ENCODE data around the gene IQGAP3. TPM values are rescaled to one million over a fixed set of nuclear protein-coding genes. Genes with fewer than 3 reads are reported as not detected.
A peak's percentile ranks its signal among the peaks of the same experiment; 100 is the strongest.

The IQGAP3 gene
- total RNA-seq, 2 donors from 2014 or later, result 13.6 to 22.5 TPM

DNA sequence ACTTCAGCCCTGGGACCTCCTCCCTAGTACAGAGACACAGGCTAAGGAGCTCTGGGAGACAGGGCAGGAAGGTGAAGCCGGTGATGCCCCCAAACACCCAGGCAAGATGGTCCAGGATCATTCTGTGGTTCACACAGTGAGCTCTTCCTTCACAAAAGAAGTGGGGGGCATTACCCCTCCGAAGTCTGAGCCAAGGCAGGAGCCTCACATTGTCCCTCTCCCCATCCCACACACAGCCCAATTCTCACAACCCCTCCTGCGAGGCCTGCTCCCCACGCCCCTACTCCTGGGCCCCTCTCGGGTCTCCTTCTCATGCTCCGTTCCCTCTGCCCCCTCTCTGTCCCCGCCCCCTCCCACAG is 82.5 kb downstream of the IQGAP3 start:
- DNase-seq (no peak), ATAC-seq (replicated peaks in 1 of 2) (no peak)
- peak overlapping the region; percentile 81 to 85 for H3K4me3 Mint-ChIP-seq
- H3K36me3 Mint-ChIP-seq (ENCODE audit: insufficient read depth in 2 of 2), result peaks cover 2 to 6% of the 10 kb centered on the region in 2 donors
- H3K27ac Mint-ChIP-seq, result peak overlapping the region; percentile 71
- peaks cover 90% of the 10 kb centered on the region for H3K4me1 Mint-ChIP-seq (ENCODE audit: low read depth)
- H3K27me3 Mint-ChIP-seq (ENCODE audit: low read depth), result no peaks in the 10 kb centered on the region
- H3K9me3 Mint-ChIP-seq, result peaks cover 0 to 2% of the 10 kb centered on the region in 2 donors

DNA sequence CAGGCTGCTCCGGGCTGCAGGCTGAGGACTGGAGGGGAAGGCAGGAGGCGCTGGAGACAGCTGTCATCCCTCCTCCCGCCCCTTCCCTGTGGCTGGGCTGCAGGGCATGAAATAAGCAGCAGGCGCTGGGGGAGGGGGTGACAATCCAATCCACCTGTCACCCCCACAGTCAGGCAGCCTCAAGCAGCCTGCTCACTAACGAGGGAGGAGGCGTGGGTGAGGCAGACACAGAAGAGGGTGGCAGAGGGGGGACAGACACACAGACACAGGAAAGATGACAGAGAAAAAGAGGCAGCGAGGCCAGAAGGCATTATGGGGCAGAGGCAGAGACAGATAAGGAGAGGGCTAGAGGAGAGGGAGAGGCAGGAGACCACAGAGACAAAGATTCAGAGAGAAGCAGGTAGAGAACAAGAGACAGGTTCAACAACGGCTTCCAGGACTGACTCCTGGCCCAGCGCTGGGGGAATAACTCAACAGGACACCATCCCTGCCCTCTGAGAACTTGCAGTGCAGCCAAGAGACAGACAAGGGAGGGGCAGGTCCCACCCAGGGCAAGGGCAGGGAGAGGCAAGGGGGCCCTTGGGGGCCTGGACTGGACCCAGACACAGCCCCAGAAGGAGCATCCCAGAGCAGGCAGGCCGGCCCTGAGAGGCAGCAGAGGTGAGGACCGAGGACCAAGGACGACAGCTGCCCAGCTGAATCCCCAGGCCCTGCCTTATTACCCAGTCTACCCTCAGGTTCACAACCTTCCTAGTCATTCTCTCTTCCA is 83.0 kb downstream of the IQGAP3 start:
- DNase-seq (peak; percentile 49 to 53), ATAC-seq (replicated peaks in 1 of 2) (peak; percentile 16 to 19)
- Mint-ChIP-seq H3K9me3 (peaks cover 0 to 2% of the 10 kb centered on the region in 2 donors), H3K27me3 (ENCODE audit: low read depth) (no peaks in the 10 kb centered on the region), H3K4me1 (ENCODE audit: low read depth) (peaks cover 93% of the 10 kb centered on the region), H3K27ac (peak overlapping the region; percentile 71), H3K4me3 (peak overlapping the region; percentile 81 to 85), H3K36me3 (ENCODE audit: insufficient read depth in 2 of 2) (peaks cover 2 to 6% of the 10 kb centered on the region in 2 donors)

DNA sequence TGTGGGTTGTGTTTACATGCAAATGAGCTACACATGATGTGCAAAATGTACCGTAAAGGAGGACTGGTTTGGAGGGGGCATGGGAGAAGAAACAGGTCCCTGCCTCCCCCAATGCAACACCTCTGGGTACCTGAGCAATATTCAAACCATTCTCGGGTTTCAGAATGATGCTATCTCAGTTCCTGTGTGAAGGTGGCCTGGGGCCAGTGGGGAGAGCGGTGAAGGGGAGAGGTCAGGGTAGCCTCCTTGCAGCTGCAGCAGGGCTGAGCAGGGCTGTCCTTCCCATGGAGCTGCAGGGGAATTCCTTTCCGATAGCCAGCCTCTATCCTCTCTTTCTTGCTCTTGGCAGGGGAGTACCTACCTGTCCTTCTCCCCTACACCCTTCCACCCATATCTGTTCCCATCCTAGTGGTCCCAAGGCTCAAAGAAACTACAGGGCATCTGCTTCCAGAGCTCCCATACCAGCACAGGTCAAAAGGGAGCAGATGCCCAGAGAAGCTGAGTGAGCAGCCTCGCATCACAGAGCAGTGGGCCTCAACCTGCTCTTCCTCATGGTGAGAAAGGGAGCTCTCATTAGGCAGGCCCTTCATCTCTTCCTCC is 83.7 kb downstream of the IQGAP3 start:
- H3K4me3 Mint-ChIP-seq, result peak overlapping the region; percentile 81 to 85
- peaks cover 93% of the 10 kb centered on the region for H3K4me1 Mint-ChIP-seq (ENCODE audit: low read depth)
- peaks cover 2 to 6% of the 10 kb centered on the region in 2 donors for H3K36me3 Mint-ChIP-seq (ENCODE audit: insufficient read depth in 2 of 2)
- peak; percentile 79 to 80 for ATAC-seq (replicated peaks in 1 of 2)
- H3K27ac Mint-ChIP-seq, result peak overlapping the region; percentile 27
- H3K9me3 Mint-ChIP-seq, result peaks cover 0 to 2% of the 10 kb centered on the region in 2 donors
- DNase-seq, result peak; percentile 77 to 79
- no peaks in the 10 kb centered on the region for H3K27me3 Mint-ChIP-seq (ENCODE audit: low read depth)

DNA sequence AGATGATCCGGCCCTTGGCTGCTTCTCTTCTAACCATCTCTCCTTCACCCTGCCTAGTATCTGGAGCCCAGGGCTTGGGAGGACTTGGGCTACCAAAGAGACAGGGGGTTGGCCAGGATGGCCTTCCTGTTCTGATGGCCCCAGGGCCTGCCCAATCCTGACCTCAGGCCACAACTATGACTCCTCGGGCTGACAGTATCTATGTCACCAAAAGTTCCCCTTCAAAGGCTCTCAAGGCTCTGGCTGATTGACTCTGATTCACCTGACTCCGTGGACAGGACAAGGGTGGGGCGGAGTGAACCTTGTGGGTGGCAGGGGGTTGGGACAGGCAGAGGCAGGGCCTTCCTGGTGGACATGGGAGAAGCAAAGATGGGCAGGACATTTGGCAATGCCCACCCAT is 84.5 kb downstream of the IQGAP3 start:
- peak overlapping the region; percentile 81 to 85 for H3K4me3 Mint-ChIP-seq
- H3K9me3 Mint-ChIP-seq, result peaks cover 0 to 2% of the 10 kb centered on the region in 2 donors
- peaks cover 93% of the 10 kb centered on the region for H3K4me1 Mint-ChIP-seq (ENCODE audit: low read depth)
- peak; percentile 77 to 78 for DNase-seq
- H3K27ac Mint-ChIP-seq, result peak overlapping the region; percentile 89
- H3K27me3 Mint-ChIP-seq (ENCODE audit: low read depth), result no peaks in the 10 kb centered on the region
- H3K36me3 Mint-ChIP-seq (ENCODE audit: insufficient read depth in 2 of 2), result peaks cover 2 to 6% of the 10 kb centered on the region in 2 donors
- ATAC-seq (replicated peaks in 1 of 2), result peak; percentile 82 to 85

GRCh38 chr1:156486421-156487344 is 85.7 kb downstream of the IQGAP3 start:
- DNase-seq, result no peak
- H3K27me3 Mint-ChIP-seq (ENCODE audit: low read depth), result no peaks in the 10 kb centered on the region

DNA sequence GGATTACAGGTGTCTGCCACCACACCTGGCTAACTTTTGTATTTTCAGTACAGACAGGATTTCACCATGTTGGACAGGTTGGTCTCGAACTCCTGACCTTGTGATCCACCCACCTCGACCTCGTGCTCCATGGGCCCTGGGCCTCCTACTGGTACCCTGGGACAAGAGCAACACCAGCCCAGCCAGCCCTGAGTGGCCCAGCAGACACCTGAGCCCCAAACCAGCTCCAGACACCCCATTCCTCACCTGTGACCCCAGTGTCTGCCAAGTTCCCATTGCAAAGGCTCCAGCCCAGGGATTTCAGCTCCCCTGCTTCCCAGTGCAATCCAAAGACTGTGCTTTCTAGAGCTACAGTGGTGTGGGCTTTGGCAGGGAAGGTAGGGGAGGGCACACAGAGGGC is 86.4 kb downstream of the IQGAP3 start:
- Mint-ChIP-seq H3K4me3 (no peak overlapping the region), H3K27ac (peak overlapping the region; percentile 4), H3K4me1 (ENCODE audit: low read depth) (peaks cover 93% of the 10 kb centered on the region), H3K36me3 (ENCODE audit: insufficient read depth in 2 of 2) (peaks cover 5 to 13% of the 10 kb centered on the region in 2 donors), H3K27me3 (ENCODE audit: low read depth) (no peaks in the 10 kb centered on the region), H3K9me3 (peaks cover 0 to 2% of the 10 kb centered on the region in 2 donors)
- ATAC-seq (replicated peaks in 1 of 2) (no peak), DNase-seq (no peak)

More at GRCh38 chr1:156486421-156487344, 85.7 kb downstream of the IQGAP3 start:
- Mint-ChIP-seq H3K9me3 (peaks cover 0 to 2% of the 10 kb centered on the region in 2 donors), H3K4me3 (peak overlapping the region; percentile 81 to 85), H3K27ac (peak overlapping the region; percentile 85), H3K4me1 (ENCODE audit: low read depth) (peaks cover 93% of the 10 kb centered on the region), H3K36me3 (ENCODE audit: insufficient read depth in 2 of 2) (peaks cover 5 to 8% of the 10 kb centered on the region in 2 donors)
- ATAC-seq (replicated peaks in 1 of 2), result no peak

DNA sequence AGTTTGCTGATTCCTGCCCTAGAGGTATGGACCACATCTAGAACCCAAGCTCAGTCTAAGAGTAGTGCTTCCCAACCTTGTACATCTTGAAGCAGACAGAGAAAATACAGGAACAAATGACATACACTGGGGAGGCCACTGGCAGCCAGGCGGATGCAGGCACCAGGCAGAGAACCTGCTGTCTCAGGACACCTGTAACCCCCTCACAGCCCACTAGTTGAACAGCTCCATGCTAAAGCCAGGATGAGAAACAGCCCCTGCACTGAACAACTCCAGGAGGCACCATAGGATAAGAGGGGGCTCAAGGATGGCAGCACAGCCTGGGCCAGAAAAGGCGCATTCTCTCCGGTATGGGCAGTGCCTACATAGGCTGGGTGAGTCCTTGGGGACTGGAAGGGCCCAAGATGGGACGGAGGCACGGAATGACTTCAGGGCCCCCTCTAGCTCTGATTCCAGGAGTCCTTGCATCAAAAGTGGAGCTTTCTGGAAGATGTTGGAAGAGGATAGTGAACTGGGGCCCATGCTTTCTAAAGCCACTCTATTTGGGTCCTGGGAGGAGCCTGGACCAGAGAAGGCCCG is 87.8 kb downstream of the IQGAP3 start:
- Mint-ChIP-seq H3K27me3 (ENCODE audit: low read depth) (no peaks in the 10 kb centered on the region), H3K9me3 (peaks cover 0 to 2% of the 10 kb centered on the region in 2 donors), H3K27ac (no peak overlapping the region), H3K36me3 (ENCODE audit: insufficient read depth in 2 of 2) (peaks cover 8 to 22% of the 10 kb centered on the region in 2 donors), H3K4me1 (ENCODE audit: low read depth) (peaks cover 88% of the 10 kb centered on the region), H3K4me3 (no peak overlapping the region)
- ATAC-seq (replicated peaks in 1 of 2) (no peak), DNase-seq (no peak)

GRCh38 chr1:156483397-156483796 is 89.0 kb downstream of the IQGAP3 start:
- Mint-ChIP-seq H3K27me3 (ENCODE audit: low read depth) (no peaks in the 10 kb centered on the region), H3K4me3 (no peak overlapping the region), H3K36me3 (ENCODE audit: insufficient read depth in 2 of 2) (peaks cover 12 to 32% of the 10 kb centered on the region in 2 donors), H3K4me1 (ENCODE audit: low read depth) (peaks cover 77% of the 10 kb centered on the region), H3K27ac (no peak overlapping the region), H3K9me3 (peaks cover 0 to 2% of the 10 kb centered on the region in 2 donors)
- ATAC-seq (replicated peaks in 1 of 2) (no peak), DNase-seq (no peak)

GRCh38 chr1:156482276-156482675 is 90.1 kb downstream of the IQGAP3 start:
- Mint-ChIP-seq H3K4me1 (ENCODE audit: low read depth) (peaks cover 74% of the 10 kb centered on the region), H3K4me3 (peak overlapping the region; percentile 62 to 74), H3K36me3 (ENCODE audit: insufficient read depth in 2 of 2) (peaks cover 12 to 37% of the 10 kb centered on the region in 2 donors)

DNA sequence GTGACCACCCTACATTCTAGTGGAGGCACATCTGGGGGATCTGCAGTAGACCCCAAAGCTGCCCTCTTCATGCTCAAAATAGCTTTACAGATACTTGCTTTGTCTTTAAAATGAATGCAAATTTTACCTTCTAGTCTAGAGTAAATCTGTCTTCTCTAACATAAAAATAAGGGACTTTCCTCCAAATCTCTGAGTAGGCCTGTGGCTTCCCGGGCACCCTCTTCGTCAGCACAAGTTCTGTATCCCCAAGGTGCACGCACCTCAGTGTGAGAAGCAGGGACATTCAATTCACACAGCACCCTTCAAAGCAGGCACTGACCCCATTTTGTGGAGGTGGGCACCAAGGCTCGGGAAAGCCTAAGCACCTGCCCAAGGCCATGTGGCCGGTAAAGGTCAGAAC is 90.8 kb downstream of the IQGAP3 start:
- H3K4me3 Mint-ChIP-seq, result peak overlapping the region; percentile 62 to 74
- H3K27ac Mint-ChIP-seq, result peak overlapping the region; percentile 86
- H3K27me3 Mint-ChIP-seq (ENCODE audit: low read depth), result no peaks in the 10 kb centered on the region
- H3K36me3 Mint-ChIP-seq (ENCODE audit: insufficient read depth in 2 of 2), result peaks cover 14 to 39% of the 10 kb centered on the region in 2 donors
- DNase-seq, result peak; percentile 59 to 64
- H3K9me3 Mint-ChIP-seq, result peaks cover 0 to 2% of the 10 kb centered on the region in 2 donors
- H3K4me1 Mint-ChIP-seq (ENCODE audit: low read depth), result peaks cover 74% of the 10 kb centered on the region
- peak; percentile 65 to 69 for ATAC-seq (replicated peaks in 1 of 2)

More at GRCh38 chr1:156482276-156482675, 90.1 kb downstream of the IQGAP3 start:
- Mint-ChIP-seq H3K9me3 (peaks cover 0 to 2% of the 10 kb centered on the region in 2 donors), H3K27me3 (ENCODE audit: low read depth) (no peaks in the 10 kb centered on the region), H3K27ac (no peak overlapping the region)
- no peak for ATAC-seq (replicated peaks in 1 of 2)
- no peak for DNase-seq

GRCh38 chr1:156480411-156481192 is 91.8 kb downstream of the IQGAP3 start:
- peaks cover 76% of the 10 kb centered on the region for H3K4me1 Mint-ChIP-seq (ENCODE audit: low read depth)
- DNase-seq, result peak; percentile 83 to 86
- H3K4me3 Mint-ChIP-seq, result peak overlapping the region; percentile 62 to 74
- H3K27ac Mint-ChIP-seq, result peak overlapping the region; percentile 97
- H3K27me3 Mint-ChIP-seq (ENCODE audit: low read depth), result no peaks in the 10 kb centered on the region
- H3K9me3 Mint-ChIP-seq, result no peaks in the 10 kb centered on the region
- H3K36me3 Mint-ChIP-seq (ENCODE audit: insufficient read depth in 2 of 2), result peaks cover 15 to 39% of the 10 kb centered on the region in 2 donors
- ATAC-seq (replicated peaks in 1 of 2), result peak; percentile 72 to 75

DNA sequence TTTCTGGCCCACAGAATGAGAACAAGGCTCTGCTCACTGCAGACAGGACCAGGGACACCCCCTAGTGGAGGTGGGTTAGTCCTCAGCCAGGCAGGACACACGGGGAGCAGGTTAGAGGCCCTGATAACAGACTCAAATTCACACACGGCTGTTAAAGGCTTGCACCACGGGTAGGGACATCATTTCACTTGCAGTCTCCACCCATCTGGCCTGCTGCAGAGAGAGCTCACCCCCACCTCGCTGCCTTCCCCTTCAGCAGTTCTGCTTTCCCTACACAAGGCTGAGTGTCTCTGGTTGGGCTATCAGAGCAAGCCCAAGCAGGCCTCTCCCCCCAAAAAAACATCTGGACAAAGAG is 92.4 kb downstream of the IQGAP3 start:
- peaks cover 81% of the 10 kb centered on the region for H3K4me1 Mint-ChIP-seq (ENCODE audit: low read depth)
- no peak for ATAC-seq (replicated peaks in 1 of 2)
- H3K27ac Mint-ChIP-seq, result no peak overlapping the region
- H3K4me3 Mint-ChIP-seq, result no peak overlapping the region
- DNase-seq, result no peak
- H3K27me3 Mint-ChIP-seq (ENCODE audit: low read depth), result no peaks in the 10 kb centered on the region
- peaks cover 15 to 37% of the 10 kb centered on the region in 2 donors for H3K36me3 Mint-ChIP-seq (ENCODE audit: insufficient read depth in 2 of 2)
- no peaks in the 10 kb centered on the region for H3K9me3 Mint-ChIP-seq
